HG02870 (cell line): Measurements from ENCODE around the gene SRSF11.
"Not testable (repeated sequence)": the region's sequence is repeated elsewhere in the genome, so short reads cannot be mapped to it uniquely, and the experiment has no call there.

ENCODE experiments used
- ATAC-seq: cut with Tn5 transposase; IDR thresholded peaks from one replicate; pipeline ENCODE4 v1.9.1; 2021; ENCODE audit warnings: mild to moderate bottlenecking, moderate library complexity; ENCODE audit not compliant: unreplicated experiment

Gene SRSF11

DNA sequence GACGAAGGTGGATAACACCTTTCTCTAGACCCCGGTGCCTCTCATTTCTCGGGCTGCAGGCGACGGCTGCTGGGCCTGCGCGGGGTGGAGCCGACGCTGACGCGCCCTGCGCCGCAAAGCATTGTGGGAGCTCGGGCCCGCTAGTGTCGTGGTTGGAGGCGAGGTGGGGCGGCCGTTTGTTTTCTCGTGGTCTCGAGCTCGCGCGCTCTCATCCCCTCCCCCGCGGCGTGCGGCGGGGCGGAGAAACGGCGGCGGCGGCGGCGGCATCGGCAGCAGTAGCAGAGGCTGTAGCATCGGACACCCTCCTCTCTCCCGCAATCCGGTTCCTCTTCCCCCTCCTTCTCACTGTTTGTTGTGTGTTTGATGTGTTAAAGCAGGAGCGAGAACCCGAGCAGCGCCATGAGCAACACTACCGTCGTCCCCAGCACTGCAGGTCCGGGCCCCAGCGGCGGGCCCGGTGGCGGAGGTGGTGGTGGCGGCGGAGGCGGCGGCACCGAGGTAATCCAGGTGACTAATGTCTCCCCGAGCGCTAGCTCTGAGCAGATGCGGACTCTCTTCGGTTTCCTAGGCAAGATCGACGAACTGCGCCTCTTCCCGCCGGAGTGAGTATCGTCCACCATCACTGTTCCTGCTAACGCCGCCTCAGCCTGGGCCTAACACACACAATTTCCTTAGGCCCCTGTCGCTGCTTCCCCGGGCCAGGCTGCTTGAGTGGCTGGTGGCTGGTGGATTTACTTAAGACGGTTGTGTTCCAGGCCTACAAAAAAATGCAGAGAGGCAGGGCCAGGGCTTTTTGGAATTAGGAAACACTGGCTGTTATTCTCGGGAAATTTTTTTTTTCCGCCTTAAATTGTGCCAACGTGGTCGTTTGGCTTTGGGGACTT is at the start of gene SRSF11:
Gene SRSF11 (plus strand): TSS at position 143 of the 884 bp plus-strand sequence. CDS start 257 bp downstream, at position 400.
- ATAC-seq = peak; percentile 92

DNA sequence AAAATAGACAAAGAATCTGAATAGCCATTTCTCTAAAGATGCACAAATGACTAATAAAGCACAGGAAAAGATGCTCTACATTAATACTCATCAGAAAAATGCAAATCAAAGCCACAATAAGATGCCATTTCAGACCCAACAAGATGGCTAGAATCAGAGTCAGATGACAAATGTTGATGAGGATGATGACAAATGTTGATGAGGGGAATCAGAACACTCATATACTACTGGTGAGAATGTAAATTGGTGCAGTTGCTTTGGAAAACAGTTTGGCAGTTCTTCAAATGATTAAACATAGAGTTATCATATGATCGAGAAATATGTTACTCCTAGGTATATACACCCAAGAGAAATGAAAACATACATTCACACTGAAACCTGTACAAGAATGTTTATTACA is 49.7 kb upstream of the SRSF11 start:
- ATAC-seq = no peak

DNA sequence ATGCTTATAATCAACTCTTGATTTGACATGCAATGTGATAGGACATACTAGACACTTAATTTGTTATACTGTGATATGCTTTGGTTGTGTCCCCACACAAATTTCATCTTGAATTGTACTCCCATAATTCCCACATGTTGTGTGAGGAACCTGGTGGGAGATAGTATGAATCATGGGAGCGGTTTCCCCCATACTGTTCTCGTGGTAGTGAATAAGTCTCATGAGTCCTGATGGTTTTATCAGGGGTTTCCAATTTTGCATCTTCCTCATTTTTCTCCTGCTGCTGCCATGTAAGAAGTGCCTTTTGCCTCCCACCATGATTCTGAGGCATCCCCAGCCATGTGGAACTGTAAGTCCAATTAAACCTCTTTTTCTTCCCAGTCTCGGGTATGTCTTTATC is 36.0 kb upstream of the SRSF11 start:
- ATAC-seq = not testable (repeated sequence)

DNA sequence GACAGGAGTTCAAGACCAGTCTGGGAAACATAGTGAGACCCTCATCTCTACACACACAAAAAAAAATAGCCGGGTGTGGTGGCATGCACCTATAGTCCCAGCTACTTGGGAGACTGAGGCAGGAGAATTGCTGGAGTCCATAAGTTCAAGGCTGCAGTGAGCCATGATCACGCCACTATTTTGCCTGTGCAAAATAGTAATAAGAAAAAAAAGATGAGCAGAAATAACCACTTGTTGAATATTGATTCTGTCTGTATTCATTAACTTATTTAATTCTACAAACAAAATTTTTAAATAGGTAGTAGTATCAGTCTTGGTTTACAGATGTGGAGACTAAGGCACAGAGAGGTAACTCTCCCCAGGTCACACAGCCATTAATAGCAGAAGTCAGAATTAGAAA is 32.7 kb upstream of the SRSF11 start:
- no peak for ATAC-seq

- ATAC-seq = no peak
These were observed 31.0 kb upstream of the SRSF11 start for GRCh38 chr1:70190180-70190579.

DNA sequence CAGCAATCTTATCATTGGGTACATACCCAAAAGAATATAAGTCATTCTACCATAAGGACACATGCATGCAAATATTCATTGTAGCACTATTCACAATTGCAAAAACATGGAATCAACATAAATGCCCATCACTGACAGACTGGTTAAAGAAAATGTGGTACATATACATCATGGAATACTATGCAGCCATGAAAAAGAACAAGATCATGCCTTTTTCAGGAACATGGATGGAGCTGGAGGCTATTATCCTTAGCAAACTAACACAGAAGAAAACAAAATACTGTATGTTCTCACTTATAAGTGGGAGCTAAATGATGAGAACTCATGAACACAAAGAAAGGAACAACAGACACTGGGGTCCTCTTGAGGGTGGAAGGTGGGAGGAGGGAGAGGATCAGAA is 28.7 kb upstream of the SRSF11 start:
- not testable (repeated sequence) for ATAC-seq

GRCh38 chr1:70194601-70195000 is 26.6 kb upstream of the SRSF11 start:
- ATAC-seq = no peak

DNA sequence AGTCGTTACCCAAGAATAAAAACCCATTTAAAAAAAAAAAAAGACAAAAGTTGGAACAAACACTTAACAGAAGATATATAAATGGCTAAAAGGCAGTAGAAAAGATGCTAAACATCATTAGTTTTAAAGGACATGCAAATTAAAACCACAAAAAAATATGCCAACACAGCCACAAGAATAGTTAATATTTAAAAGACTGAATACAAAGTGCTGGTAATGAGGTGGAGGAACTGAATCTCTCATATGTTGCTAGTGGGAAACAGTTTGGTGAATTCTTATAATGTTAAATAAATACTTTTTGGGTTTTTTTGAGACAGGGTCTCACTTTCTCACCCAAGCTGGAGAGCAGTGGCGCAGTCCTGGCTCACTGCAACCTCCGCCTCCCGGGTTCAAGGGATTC is 25.8 kb upstream of the SRSF11 start:
- no peak for ATAC-seq

DNA sequence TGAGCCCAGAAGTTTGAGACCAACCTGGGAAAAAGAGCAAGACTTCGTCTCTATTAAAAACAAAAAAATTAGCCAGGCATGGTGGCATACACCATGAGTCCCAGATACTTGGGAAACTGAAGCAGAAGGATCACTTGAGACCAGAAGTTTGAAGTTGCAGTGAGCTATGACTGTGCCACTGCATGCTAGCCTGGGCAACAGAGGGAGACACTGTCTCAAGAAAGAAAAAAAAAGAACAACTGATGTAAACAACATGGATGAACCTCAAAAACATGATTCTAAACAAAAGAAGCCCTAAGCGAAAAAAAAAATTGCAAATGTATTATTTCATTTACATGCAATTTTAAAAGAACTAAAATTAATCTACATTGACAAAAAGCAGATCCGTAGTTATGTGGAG is 24.8 kb upstream of the SRSF11 start:
- ATAC-seq = no peak

- ATAC-seq = no peak
These were observed 21.1 kb upstream of the SRSF11 start for GRCh38 chr1:70200065-70200464.

GRCh38 chr1:70202173-70202758 is 18.9 kb upstream of the SRSF11 start:
- no peak for ATAC-seq

DNA sequence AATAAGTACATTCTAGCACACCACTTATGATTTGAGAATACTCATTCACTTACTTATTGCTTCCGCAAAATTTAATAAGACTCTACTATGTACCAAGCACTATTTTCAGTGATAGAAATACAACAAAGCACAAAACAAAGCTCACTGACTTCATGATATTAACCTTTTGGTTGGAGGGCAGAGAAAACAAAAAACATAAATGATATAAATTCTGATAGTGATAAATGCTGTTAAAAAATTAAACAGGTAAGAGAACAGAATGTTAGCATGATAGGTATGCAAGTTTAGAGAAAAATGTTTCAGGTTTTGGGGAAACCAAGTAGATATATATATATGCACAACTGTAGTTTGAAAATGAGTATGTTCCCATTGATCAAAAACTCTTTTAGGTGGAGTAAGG is 17.0 kb upstream of the SRSF11 start:
- ATAC-seq = no peak

- ATAC-seq = no peak
These were observed 16.6 kb upstream of the SRSF11 start for GRCh38 chr1:70204600-70204999.

DNA sequence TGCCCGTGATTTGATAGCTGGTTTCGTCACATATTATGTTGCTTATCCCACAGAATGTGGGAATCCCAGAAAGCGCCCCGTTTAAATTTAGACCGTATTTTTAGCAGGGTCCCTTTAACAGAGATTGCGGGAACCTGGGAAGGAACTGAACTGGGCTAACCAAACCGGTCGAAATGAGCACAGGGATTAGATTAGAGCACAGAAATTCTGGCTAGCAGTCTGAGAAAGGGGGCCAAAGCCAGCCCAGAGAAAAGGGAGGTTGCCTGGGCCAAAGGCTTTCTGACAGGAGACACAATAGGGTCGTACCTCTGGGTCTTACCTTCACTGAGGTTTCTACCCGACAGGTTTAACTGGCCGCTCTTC is 16.1 kb upstream of the SRSF11 start:
- peak; percentile 31 for ATAC-seq

- ATAC-seq = peak; percentile 76
These were observed 15.6 kb upstream of the SRSF11 start, which contains the start of gene LRRC40 for GRCh38 chr1:70205434-70206118. LRRC40 (minus strand) TSS chr1:70205579; CDS start chr1:70205540, 39 bp downstream.

GRCh38 chr1:70206833-70207232 is 14.3 kb upstream of the SRSF11 start:
- not testable (repeated sequence) for ATAC-seq

- no peak for ATAC-seq
These were observed 13.7 kb upstream of the SRSF11 start for GRCh38 chr1:70207492-70207891.

DNA sequence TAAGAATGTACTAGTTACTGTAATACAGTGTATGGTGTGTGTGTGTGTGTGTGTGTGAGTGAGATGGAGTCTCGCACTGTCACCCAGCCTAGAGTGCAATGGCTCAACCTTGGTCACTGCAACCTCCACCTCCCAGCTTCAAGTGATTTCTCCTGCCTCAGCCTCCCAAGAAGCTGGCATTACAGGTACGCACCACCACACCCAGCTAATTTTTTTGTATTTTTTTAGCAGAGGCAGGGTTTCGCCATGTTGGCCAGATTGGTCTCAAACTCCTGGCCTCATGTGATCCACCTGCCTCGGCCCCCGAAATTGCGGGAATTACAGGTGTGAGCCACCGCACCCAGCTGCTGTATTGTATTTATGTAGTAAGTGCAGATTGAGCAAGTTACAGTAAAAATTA is 12.9 kb upstream of the SRSF11 start:
- no peak for ATAC-seq

DNA sequence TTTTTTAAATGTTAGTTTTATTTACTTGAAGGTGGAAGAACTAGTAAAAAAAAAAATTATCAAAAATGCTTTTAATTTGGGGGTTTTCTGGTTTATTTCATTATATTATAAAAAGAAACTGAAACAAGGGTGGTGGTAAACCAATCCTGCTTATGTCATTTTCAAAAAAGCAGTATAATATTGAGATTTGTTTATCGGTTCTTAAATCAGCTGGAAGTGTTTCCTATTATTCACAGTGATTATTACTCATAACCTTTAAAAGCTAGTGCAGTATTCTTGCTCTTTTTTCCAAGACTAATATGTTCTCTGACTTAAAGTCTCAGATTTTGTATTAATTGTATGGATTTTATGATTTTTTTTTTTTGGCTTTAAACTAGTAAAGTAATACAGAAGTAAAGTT is 10.4 kb upstream of the SRSF11 start:
- no peak for ATAC-seq

DNA sequence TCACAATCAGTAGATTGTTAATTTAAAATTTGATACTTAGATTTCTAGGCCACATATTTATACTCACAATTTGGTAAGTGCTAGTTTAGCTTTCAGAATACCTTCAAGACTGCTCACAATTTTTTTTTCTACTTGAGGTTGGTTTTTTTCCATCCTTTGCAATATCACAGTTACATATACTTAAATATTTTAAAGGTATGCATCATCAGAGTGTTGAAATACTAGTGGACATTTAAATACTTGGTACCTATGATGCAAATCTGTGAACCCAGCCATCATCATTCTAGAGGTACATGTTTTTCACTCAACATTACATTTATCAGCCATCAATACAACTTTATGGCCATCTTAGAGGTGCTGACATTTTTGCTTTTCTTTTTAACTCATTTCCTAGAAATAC is 9.6 kb upstream of the SRSF11 start:
- ATAC-seq = no peak

DNA sequence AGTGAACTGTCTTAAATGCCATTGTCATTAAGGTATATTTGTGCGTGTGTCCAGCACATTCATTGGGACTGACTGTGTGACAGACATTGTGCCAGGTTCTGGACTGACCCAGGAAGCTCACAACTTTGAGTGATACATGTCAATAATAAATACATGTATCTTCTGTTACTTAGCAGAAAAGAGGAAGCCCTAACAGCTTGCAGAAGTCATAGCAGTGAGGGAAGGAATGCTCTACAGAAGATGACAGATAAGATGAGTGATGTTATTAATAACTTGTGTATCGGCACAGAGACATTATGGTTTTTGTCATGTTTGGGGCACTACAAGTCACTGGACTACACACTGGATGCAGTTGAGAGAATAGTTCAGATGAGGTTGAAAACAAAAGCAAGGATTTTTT is 1.2 kb upstream of the SRSF11 start:
- ATAC-seq = no peak
